Ovary (tissue), 3 donors: ENCODE results near the gene MPZL2.

Experiments used
- CTCF ChIP-seq, 3 donors: fragments of 450-650 bp in 2 of 3; fragments of 200-600 bp in 1 of 3; IDR thresholded peaks; one replicate each; pipeline versions ENCODE4 v1.5.1 to v1.8.0; 2016 to 2022; ENCODE audit warnings: antibody characterized with exemption in 3 of 3, mild to moderate bottlenecking in 1 of 3
- EP300 ChIP-seq: sonication (generic); formaldehyde crosslinking; IDR thresholded peaks from one replicate; pipeline ENCODE4 v1.6.1; 2017; ENCODE audit warnings: antibody characterized with exemption
- POLR2A ChIP-seq: fragments of 450-650 bp; IDR thresholded peaks from one replicate; pipeline ENCODE4 v1.6.1; 2017; ENCODE audit warnings: antibody characterized with exemption, mild to moderate bottlenecking, moderate library complexity
- donor health status: DM: no; HTN: no; CAD: no.

DNA sequence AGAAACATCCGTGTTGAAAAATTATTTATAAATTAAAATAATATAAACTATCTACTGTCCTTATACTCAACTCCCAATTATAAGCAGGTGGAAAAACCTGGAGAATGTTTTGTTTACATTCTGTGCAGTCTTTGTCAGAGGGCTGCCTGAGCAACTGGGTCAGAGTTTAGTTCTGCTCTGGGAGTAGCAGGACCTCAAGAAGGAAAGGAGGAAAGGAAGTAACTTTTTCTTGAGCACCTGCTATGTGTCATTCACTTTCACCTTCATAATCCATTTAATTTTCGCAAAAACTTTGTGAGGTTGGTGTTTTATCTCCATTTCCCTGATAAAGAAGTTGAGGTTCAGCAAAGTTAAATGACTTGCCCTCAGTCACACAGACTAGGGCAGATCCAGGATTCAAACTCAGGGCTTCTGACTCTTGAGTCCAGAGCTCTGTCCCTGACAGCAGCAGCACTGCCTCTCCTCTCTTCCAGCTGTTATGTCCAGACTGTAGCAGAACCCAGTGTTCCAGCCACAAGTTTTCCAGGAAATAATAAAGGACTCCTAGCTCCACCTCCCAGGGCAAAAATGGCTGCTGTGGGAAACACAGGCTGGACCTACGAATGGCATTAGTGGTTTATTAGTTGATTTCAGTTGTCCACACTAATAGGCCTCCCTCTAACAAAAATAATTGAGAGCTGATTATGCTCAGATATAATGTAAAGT is 46.8 kb upstream of the MPZL2 start:
- TF ChIP-seq CTCF (IDR thresholded peaks at IDR 0.05), result no peak
- TF ChIP-seq EP300, result no peak
- TF ChIP-seq POLR2A, result no peak
